Spleen (tissue), 7 donors: ENCODE measurements around the gene GUCD1.
"Not testable (repeated sequence)": the region's sequence is repeated elsewhere in the genome, so short reads cannot be mapped to it uniquely, and the experiment has no call there.

ENCODE experiments used
- POLR2A ChIP-seq, 3 donors: fragments of 450-650 bp; IDR thresholded peaks; one replicate each; pipeline ENCODE4 v1.5.1; 2017; ENCODE audit warnings: antibody characterized with exemption in 3 of 3, mild to moderate bottlenecking in 1 of 3
- POLR2AphosphoS5 ChIP-seq, 3 donors: sonication (generic); formaldehyde crosslinking; IDR thresholded peaks; one replicate each; pipeline ENCODE4 v1.5.1; 2017; ENCODE audit warnings: antibody characterized with exemption in 3 of 3
- TF ChIP-seq, protein P1 (sequence below), 11 experiments: fragments of 200-600 bp in 7 of 11; fragments of 450-650 bp in 4 of 11; sonication (generic) in 4 of 11; IDR thresholded peaks in 8 of 11; conservative IDR thresholded peaks in 3 of 11; 1 replicate in 7 of 11; 2 replicates in 4 of 11; pipeline versions ENCODE4 v1.4.0 to v1.8.0; 2016 to 2021; ENCODE audit warnings: antibody characterized with exemption in 11 of 11, inconsistent platforms in 4 of 11, mild to moderate bottlenecking in 1 of 11
- donor health status: DM: no; HTN: no; CAD: no; lungs with moderate emphysema.
- donor health status: DM: no; HTN: no; CAD: no.
- donor health status: DM: no; HTN: no; CAD: no.

DNA sequence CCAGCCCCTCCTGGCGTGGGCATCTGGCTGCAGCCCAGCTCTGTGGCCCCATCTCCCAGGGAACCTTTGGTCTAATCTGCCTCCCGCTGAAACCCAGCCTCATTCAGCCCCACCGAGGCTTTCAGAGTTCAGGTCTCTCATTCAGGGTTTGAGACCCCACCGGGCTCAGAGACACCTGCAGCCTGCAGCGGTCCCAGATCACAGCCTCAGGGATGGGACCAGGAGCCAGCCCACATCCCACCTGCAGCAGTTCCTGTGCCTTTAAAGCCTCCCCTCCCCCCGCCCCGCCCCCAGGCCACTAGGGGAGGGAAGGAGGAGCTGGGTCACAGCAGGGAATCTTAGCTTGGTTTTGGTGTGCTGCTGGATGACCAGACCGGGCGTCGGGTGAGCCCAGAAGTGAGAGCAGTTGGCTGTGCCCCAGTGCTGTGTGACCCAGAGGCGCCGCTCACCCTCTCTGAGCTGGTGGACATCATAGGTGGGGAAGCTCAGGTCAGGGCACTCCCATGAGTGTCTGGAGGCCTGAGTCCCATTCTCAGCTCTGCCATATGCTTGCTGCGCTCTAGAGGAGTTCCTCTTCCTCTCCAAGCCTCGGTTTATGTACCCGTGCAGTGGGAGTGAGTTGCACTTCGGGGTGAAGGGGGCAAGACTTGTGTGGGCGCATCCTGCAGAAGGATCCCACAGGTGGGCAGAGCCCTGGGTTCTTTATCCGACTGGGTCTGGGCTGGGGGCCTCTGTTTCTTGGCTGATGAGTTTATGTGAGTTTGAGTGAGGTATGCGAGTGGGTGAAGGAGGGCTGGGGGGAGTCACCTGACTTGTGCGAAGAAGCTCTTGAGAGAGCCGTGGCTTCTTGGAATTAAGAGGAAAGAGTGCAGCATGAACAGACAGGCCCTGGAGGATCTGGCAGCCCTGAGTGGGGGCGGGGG lies 48.2 kb upstream of the GUCD1 start, which contains the start of gene GGT1:
- TF ChIP-seq, protein P1, sequence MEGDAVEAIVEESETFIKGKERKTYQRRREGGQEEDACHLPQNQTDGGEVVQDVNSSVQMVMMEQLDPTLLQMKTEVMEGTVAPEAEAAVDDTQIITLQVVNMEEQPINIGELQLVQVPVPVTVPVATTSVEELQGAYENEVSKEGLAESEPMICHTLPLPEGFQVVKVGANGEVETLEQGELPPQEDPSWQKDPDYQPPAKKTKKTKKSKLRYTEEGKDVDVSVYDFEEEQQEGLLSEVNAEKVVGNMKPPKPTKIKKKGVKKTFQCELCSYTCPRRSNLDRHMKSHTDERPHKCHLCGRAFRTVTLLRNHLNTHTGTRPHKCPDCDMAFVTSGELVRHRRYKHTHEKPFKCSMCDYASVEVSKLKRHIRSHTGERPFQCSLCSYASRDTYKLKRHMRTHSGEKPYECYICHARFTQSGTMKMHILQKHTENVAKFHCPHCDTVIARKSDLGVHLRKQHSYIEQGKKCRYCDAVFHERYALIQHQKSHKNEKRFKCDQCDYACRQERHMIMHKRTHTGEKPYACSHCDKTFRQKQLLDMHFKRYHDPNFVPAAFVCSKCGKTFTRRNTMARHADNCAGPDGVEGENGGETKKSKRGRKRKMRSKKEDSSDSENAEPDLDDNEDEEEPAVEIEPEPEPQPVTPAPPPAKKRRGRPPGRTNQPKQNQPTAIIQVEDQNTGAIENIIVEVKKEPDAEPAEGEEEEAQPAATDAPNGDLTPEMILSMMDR (IDR thresholded peaks at IDR 0.05 in 8 of 11, conservative IDR thresholded peaks at IDR 0.05 in 3 of 11), result not testable (repeated sequence)
- TF ChIP-seq POLR2A, POLR2AphosphoS5 (IDR thresholded peaks at IDR 0.05): not testable (repeated sequence)
